ENCODE results near the gene GOLGB1. TPM values are rescaled to one million over a fixed set of nuclear protein-coding genes. Genes with fewer than 3 reads are reported as not detected.

Gene GOLGB1
- total RNA-seq, 1 experiment from 2014 or later, result 31.4 TPM

- Mint-ChIP-seq H3K9me3 (no peaks in the 10 kb centered on the region), H3K4me1 (peaks cover 11% of the 10 kb centered on the region in 2 experiments), H3K36me3 (ENCODE audit: insufficient read depth in 1 of 3, low read depth in 3 of 3) (peaks cover 5 to 27% (median 13%) of the 10 kb centered on the region in 3 experiments; a peak in 6 of 7 replicates), H3K4me3 (no peak within 1 kb of the TSS), H3K27ac (peak within 1 kb of the TSS in 2 of 3 experiments; percentile 69 to 70; a peak in 5 of 7 replicates), H3K27me3 (ENCODE audit: low read depth) (no peaks in the 10 kb centered on the region)
- H2AK5ac ChIP-seq (ENCODE audit: insufficient read length, low read length), result no peak within 1 kb of the TSS
- no peak within 1 kb of the TSS for H3K4me2 ChIP-seq (ENCODE audit: insufficient read depth, insufficient read length, low read length)
- no peak within 1 kb of the TSS for H3K9ac ChIP-seq (ENCODE audit: extremely low read depth, insufficient read length, low read length)
- no peaks in the 10 kb centered on the region for H4K20me1 ChIP-seq (ENCODE audit: control insufficient read depth, insufficient read depth, insufficient read length)
- TF ChIP-seq CTCF (conservative IDR thresholded peaks at IDR 0.05), result no peak
- no peak within 1 kb of the TSS for H3K56ac ChIP-seq (ENCODE audit: insufficient read length, low read depth, low read length)
- no peaks in the 10 kb centered on the region for H3K27me3 ChIP-seq (ENCODE audit: insufficient read depth, low read length)
- H3K23me2 ChIP-seq (ENCODE audit: insufficient read length, low read depth, low read length, poor library complexity, severe bottlenecking), result no peaks in the 10 kb centered on the region
- no peak within 1 kb of the TSS for H4K91ac ChIP-seq (ENCODE audit: insufficient read length, low read depth, low read length)
- WGBS (ENCODE audit: extremely low coverage, insufficient read length, low lambda C conversion rate), result no CpG with 5 or more reads among the region's 9 CpGs
- no peak within 1 kb of the TSS for H2BK5ac ChIP-seq (ENCODE audit: insufficient read length, low read length)
- DNase-seq, result no peak
- no peaks in the 10 kb centered on the region for H3K79me1 ChIP-seq (ENCODE audit: insufficient read depth, low read depth, low read length, poor library complexity, severe bottlenecking)
- H4K8ac ChIP-seq (replicated peaks; ENCODE audit: insufficient read length, low read depth, low read length), result no peak within 1 kb of the TSS
- no peak within 1 kb of the TSS for H4K5ac ChIP-seq (ENCODE audit: insufficient read length, low read depth, low read length)
- no peaks in the 10 kb centered on the region for H3K79me2 ChIP-seq (ENCODE audit: insufficient read depth, low read length)
- no peaks in the 10 kb centered on the region; the same call in 1 of the 2 replicates for H3K4me1 ChIP-seq (ENCODE audit: insufficient read depth, low read length)
- H3K27ac ChIP-seq (ENCODE audit: insufficient read length, low read depth, low read length), result no peak within 1 kb of the TSS
- no peaks in the 10 kb centered on the region for H3K9me3 ChIP-seq (ENCODE audit: control insufficient read depth, low read depth, low read length)
- no peak within 1 kb of the TSS for H2BK20ac ChIP-seq (ENCODE audit: low read depth, low read length, poor library complexity, severe bottlenecking)
- no peak within 1 kb of the TSS for H2BK120ac ChIP-seq (ENCODE audit: low read depth, low read length, poor library complexity, severe bottlenecking)
- peak within 1 kb of the TSS; percentile 60; the same call in 1 of the 2 replicates for H3K14ac ChIP-seq (ENCODE audit: insufficient read depth, low read length)
- no peak within 1 kb of the TSS for H2AFZ ChIP-seq (ENCODE audit: low read length)
- H2BK12ac ChIP-seq (ENCODE audit: insufficient read length, low read depth, low read length), result no peak within 1 kb of the TSS
- H3K18ac ChIP-seq (ENCODE audit: insufficient read length, low read depth, low read length), result peak within 1 kb of the TSS; percentile 66
- no peak within 1 kb of the TSS for H3T11ph ChIP-seq (ENCODE audit: low read length)
- H3K4ac ChIP-seq (ENCODE audit: low read depth, low read length), result no peak within 1 kb of the TSS
- no peak within 1 kb of the TSS for H2BK15ac ChIP-seq (ENCODE audit: low read depth, low read length)
- H3K23ac ChIP-seq (ENCODE audit: insufficient read length, low read depth, low read length), result no peak within 1 kb of the TSS
Measured at GRCh38 chr3:121660356-121661171, 89.0 kb downstream of the GOLGB1 start, which contains the start of gene HCLS1. Gene HCLS1, minus strand, starts transcription at chr3:121660903. Its CDS starts 2,556 bp downstream, at chr3:121658347.
